Small intestine (tissue), 7 donors: ENCODE results near the gene DIS3. TPM values are rescaled to one million over a fixed set of nuclear protein-coding genes. Genes with fewer than 3 reads are reported as not detected.
"Not testable (repeated sequence)": the region's sequence is repeated elsewhere in the genome, so short reads cannot be mapped to it uniquely, and the experiment has no call there.

Experiments
- DNase-seq, 2 donors: peaks; one replicate each; pipeline versions ENCODE4 v3.0.0 to v3.0.0-alpha.2; 2013
- FAIRE-seq: peaks from 2 replicates; lab custom pipeline; 2012; peaks lifted over from hg19 to GRCh38; lab: Jason Lieb, UNC
- H3K27ac ChIP-seq, 3 donors: one replicate each; pipeline ENCODE4 v1.5.1; 2013; ENCODE audit warnings: low read length in 2 of 3, mild to moderate bottlenecking in 2 of 3, control low read depth in 1 of 3, inconsistent platforms in 1 of 3, low read depth in 1 of 3, moderate library complexity in 1 of 3
- H3K27me3 ChIP-seq, 3 donors: one replicate each; pipeline ENCODE4 v1.6.1; 2013; ENCODE audit warnings: low read length in 3 of 3, inconsistent platforms in 1 of 3; ENCODE audit not compliant: control insufficient read depth in 3 of 3, insufficient read depth in 3 of 3
- H3K36me3 ChIP-seq, 3 donors: one replicate each; pipeline ENCODE4 v1.6.1; 2013; ENCODE audit warnings: low read length in 3 of 3, inconsistent platforms in 1 of 3, low read depth in 1 of 3, mild to moderate bottlenecking in 1 of 3, moderate library complexity in 1 of 3; ENCODE audit not compliant: control insufficient read depth in 3 of 3, insufficient read depth in 2 of 3
- H3K4me1 ChIP-seq, 3 donors: one replicate each; pipeline ENCODE4 v1.6.1; 2013; ENCODE audit warnings: low read length in 2 of 3, inconsistent platforms in 1 of 3, low read depth in 1 of 3, mild to moderate bottlenecking in 1 of 3, moderate library complexity in 1 of 3; ENCODE audit not compliant: control insufficient read depth in 3 of 3, insufficient read depth in 2 of 3
- H3K4me3 ChIP-seq, 3 donors: one replicate each; pipeline ENCODE4 v1.5.1; 2013; ENCODE audit warnings: low read length in 3 of 3, control low read depth in 1 of 3, inconsistent platforms in 1 of 3, low read depth in 1 of 3, mild to moderate bottlenecking in 1 of 3, moderate library complexity in 1 of 3
- H3K9me3 ChIP-seq, 2 donors: one replicate each; pipeline ENCODE4 v1.6.1; 2013; ENCODE audit warnings: low read depth in 1 of 2, low read length in 1 of 2; ENCODE audit not compliant: control insufficient read depth in 2 of 2, insufficient read depth in 1 of 2
- WGBS, 3 donors: extraction: QIAGEN DNeasy Blood & Tissue Kit; methylation state at CpG; one replicate each; pipeline ENCODE4 v1.1.7; 2013; 5-methylcytosine and 5-hydroxymethylcytosine counted together
- polyA plus RNA-seq, 4 donors: library from polyadenylated mRNA; stranded (reverse) in 3 of 4; unstranded in 1 of 4; fragments of 200-250 nt in 3 of 4; fragments of 120-200 nt in 1 of 4; gene quantifications; one replicate each; pipeline versions ENCODE4 v1.2.1 to v1.2.3, GENCODE V29; 2013
- donor health status: healthy with polysubstance abuse.
- donor health status: control.
- donor health status: control.
- donor health status: Bipolar disorder and iron deficiency.
- donor health status: healthy.

Gene DIS3
- polyA plus RNA-seq, 4 donors, result 7.2 to 22.4 (median 9.1) TPM

DNA sequence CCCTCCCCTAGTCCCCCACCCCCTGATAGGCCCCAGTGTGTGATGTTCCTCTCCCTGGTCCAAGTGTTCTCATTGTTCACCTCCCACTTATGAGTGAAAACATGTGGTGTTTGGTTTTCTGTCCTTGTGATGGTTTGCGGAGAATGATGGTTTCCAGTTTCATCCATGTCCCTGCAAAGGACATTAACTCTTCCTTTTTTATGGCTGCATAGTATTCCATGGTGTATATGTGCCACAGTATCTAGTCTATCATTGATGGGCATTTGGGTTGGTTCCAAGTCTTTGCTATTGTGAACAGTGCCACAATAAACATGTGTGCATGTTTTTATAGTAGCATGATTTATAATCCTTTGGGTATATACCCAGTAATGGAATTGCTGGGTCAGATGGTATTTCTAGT is 24.8 kb upstream of the DIS3 start:
- peaks cover 1 to 12% (median 2%) of the 10 kb centered on the region in 3 donors for H3K36me3 ChIP-seq
- H3K27ac ChIP-seq, H3K9me3 ChIP-seq, DNase-seq, H3K4me1 ChIP-seq, H3K4me3 ChIP-seq, FAIRE-seq, H3K27me3 ChIP-seq: not testable (repeated sequence)
- WGBS, 3 donors, result 98 to 100% (median 100%) methylated on average over 1 of the region's 1 CpG

DNA sequence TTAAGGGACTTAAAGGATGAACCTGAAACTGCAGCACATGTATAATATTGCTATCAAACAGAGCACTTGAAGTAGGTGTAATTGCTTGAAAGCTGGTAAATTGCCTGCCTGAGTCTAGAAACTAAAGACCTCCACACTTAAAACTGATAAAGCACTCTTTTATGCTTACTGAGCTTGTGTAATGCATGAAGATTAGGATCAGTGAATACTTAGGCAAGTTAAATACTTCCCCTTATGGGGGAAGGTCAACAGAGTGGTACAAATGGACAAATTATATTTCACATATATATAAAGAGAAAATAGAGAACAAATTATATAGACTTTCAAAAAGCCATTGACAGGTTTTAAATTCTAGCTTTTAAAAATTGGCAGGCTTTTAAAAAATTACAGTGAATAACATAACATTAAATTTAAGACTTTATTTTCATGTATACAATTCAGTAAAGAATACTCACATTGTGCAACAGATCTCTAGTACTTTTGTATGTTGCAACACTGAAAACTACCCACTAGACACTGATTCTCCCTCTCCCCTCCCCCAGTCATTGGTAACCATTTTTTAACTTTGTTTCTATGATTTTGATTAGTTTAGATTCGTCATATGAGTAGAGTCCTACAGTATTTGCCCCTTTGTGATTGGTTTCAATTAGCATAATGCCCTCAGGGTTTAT is 24.1 kb upstream of the DIS3 start:
- 94 to 100% (median 96%) methylated on average over 1 of the region's 1 CpG for whole genome bisulfite sequencing, 3 donors
- no peak overlapping the region for H3K27ac ChIP-seq
- H3K27me3 ChIP-seq, result no peaks in the 10 kb centered on the region
- FAIRE-seq (no peak), DNase-seq (no peak)
- peaks cover 2 to 10% (median 2%) of the 10 kb centered on the region in 3 donors for H3K36me3 ChIP-seq
- no peaks in the 10 kb centered on the region for H3K4me1 ChIP-seq
- no peaks in the 10 kb centered on the region for H3K9me3 ChIP-seq
- H3K4me3 ChIP-seq, result no peak overlapping the region

DNA sequence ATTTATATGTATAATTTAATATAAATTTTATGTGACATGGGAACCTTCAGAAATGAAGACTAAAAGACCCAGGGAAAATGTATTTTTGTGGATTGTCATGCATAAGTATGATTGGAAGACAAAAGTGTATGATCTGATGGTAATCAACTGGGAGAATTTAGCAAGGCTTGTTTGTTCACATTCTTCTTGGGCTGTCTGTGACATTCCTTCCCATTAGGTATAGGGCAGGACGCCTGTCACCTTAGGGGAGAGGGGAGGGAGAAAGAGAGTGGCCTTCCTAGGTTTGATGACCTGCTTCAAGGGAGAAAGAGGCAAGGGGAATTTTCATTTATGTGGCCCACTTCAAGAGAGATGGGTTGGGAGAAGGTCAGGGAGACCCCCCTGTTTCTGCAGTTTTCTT is 22.6 kb upstream of the DIS3 start:
- 96 to 100% (median 100%) methylated on average over 1 of the region's 1 CpG for WGBS, 3 donors

DNA sequence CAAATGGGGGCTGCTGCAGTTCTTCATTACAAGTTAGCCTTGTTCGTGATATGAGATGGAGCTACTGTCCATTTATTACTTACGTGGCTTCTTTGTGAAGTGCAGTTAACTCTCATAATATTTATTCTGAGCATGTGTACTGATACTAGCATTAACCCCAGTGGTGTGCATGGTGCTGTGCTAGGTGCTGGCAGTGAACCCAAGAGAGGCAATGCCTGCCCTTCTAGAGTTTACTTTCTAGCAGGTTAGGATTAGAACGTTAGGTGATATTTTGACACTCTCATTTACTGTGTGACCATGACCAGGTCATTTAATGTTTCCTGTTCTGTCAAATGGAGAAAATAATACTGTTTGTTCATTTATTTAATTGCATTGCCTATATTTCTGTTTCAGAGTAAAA is 17.1 kb upstream of the DIS3 start:
- DNase-seq (no peak), FAIRE-seq (no peak)
- no peaks in the 10 kb centered on the region for H3K4me1 ChIP-seq
- no peaks in the 10 kb centered on the region for H3K27me3 ChIP-seq
- H3K9me3 ChIP-seq, result no peaks in the 10 kb centered on the region
- 59 to 72% (median 65%) methylated on average over 3 of the region's 3 CpGs for WGBS, 3 donors
- H3K36me3 ChIP-seq, result peaks cover 2 to 11% (median 6%) of the 10 kb centered on the region in 3 donors
- no peak overlapping the region for H3K27ac ChIP-seq
- H3K4me3 ChIP-seq, result no peak overlapping the region

More for the DNA sequence above, 22.6 kb upstream of the DIS3 start:
- H3K27ac ChIP-seq, result no peak overlapping the region
- H3K4me1 ChIP-seq, result no peaks in the 10 kb centered on the region
- DNase-seq, result no peak
- no peak for FAIRE-seq
- no peaks in the 10 kb centered on the region for H3K27me3 ChIP-seq
- peaks cover 2 to 14% (median 6%) of the 10 kb centered on the region in 3 donors for H3K36me3 ChIP-seq
- no peak overlapping the region for H3K4me3 ChIP-seq
- no peaks in the 10 kb centered on the region for H3K9me3 ChIP-seq

DNA sequence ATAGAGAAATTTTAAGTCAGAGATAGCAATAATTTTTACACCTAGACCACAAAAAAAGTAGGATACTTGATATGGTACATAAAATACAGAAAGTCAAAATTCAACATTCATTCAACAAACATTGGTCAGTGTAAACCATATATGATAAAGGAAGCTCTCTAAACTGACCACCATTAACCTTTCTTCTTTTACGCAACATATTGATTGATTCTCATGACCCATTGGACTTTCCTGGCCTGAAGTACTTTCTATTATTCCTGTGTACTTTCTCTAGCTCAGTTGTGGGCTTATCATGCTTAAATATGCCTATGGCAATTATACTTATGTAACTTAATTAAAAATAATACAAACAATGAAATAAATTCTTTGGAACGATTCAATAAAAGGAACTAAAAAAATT is 10.9 kb upstream of the DIS3 start:
- Histone ChIP-seq H3K27me3 (no peaks in the 10 kb centered on the region), H3K36me3 (peaks cover 2 to 10% (median 7%) of the 10 kb centered on the region in 3 donors), H3K4me3 (no peak overlapping the region), H3K9me3 (no peaks in the 10 kb centered on the region), H3K27ac (no peak overlapping the region), H3K4me1 (no peaks in the 10 kb centered on the region)
- DNase-seq (peak in 1 of 2 donors; percentile 41), FAIRE-seq (no peak)
- WGBS, 3 donors, result 77 to 91% (median 81%) methylated on average over 2 of the region's 2 CpGs

DNA sequence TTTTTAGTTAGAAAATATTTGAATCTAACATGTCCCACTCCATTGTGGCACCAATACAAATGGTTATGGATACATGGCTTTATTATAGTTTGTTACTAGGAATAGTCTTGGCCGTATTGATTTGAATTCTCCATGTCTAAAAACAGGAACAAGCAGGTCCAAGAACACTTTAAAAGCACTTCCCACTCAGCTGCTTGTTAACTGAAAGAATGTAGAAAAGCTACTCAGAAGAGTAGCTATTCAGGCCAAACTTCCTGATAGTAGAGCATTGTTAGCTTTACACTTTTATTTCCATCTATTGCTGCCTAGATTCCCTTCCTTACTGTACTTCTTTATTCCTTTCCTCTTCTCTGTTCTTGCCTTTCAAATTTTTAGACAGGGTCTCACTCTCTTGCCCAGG is 7.1 kb upstream of the DIS3 start:
- H3K4me3 ChIP-seq, result no peak overlapping the region
- no peak for FAIRE-seq
- no peaks in the 10 kb centered on the region for H3K27me3 ChIP-seq
- H3K27ac ChIP-seq, result no peak overlapping the region
- no peaks in the 10 kb centered on the region for H3K4me1 ChIP-seq
- no peak for DNase-seq
- peaks cover 0 to 14% (median 4%) of the 10 kb centered on the region in 3 donors for H3K36me3 ChIP-seq
- H3K9me3 ChIP-seq, result no peaks in the 10 kb centered on the region
- 83 to 89% (median 83%) methylated on average over 1 of the region's 1 CpG for WGBS, 3 donors

DNA sequence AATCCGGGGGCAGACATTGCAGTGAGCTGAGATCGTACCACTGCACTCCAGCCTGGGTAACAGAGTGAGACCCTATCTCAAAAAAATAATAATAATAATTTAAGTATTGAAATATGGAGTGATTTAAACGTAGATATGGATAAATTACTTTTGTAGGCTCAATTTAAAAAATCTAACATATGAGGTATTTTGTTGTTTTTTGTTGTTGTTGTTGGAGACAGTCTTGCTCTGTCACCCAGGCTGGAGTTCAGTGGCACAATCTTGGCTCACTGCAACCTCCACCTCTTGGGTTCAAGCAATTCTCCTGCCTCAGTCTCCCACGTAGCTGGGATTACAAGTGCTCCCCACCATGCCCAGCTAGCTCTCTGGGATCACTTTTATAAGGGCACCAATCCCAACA is 3.0 kb upstream of the DIS3 start:
- not testable (repeated sequence) for H3K4me3 ChIP-seq, H3K36me3 ChIP-seq, H3K27ac ChIP-seq, FAIRE-seq, DNase-seq, H3K9me3 ChIP-seq, H3K4me1 ChIP-seq, H3K27me3 ChIP-seq
- 92 to 97% (median 96%) methylated on average over 4 of the region's 4 CpGs for whole genome bisulfite sequencing, 3 donors

DNA sequence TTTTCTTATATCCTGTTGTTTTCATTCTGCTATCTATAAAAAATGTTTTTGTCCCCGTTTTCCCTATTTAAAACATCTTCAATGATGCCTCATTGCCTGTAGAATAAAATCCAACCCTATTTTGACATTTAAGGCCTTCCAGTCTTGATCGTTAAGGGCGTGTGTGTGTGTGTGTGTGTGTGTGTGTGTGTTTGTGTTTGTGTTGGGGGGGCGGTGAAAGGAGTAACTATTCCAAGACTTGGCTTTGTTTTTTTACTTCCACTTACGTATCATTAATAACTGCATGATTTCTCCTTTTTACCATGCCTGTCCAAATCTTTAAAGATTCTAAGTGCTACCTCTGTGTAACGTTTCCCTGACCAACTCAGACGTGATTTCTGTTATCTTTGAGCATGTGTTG is 1.0 kb upstream of the DIS3 start:
- peak overlapping the region in 2 of 3 donors; percentile 82 to 86 for H3K4me3 ChIP-seq
- H3K27ac ChIP-seq, result peak overlapping the region in 1 of 3 donors; percentile 78
- peaks cover 3 to 8% (median 6%) of the 10 kb centered on the region in 3 donors for H3K36me3 ChIP-seq
- H3K4me1 ChIP-seq, result peaks cover 0 to 4% (median 3%) of the 10 kb centered on the region in 3 donors
- no peaks in the 10 kb centered on the region for H3K9me3 ChIP-seq
- H3K27me3 ChIP-seq, result no peaks in the 10 kb centered on the region
- FAIRE-seq (no peak), DNase-seq (peak in 1 of 2 donors; percentile 24)
- 1 to 2% (median 2%) methylated on average over 7 of the region's 7 CpGs for WGBS, 3 donors
